NK-92 (cell line): Measurements from ENCODE around the gene ABTB2.

Source experiments
- DNase-seq: peaks from one replicate; lab custom pipeline; 2025; ENCODE audit not compliant: unreplicated experiment; lab: John Stamatoyannopoulos, UW

Gene ABTB2

GRCh38 chr11:34363363-34364084 lies 5.7 kb upstream of the ABTB2 start:
- no peak for DNase-seq

- no peak for DNase-seq
Observed at GRCh38 chr11:34360046-34360445, 2.2 kb upstream of the ABTB2 start.

DNA sequence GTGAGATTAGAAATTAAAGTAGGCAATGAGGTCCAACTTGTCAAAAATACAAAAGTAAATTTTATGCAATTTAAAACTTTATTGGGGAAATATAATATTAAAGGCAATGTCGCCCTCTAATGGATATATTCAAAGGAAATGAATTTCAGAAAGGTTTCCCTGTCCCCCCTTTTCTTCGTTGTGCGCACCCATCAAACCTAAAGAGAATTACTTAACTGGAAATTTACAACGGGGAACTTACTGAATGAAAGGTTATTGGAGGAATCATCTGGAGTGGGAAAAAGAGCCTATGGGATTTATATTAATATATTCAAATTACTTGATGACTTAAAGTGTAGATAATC lies 1.7 kb upstream of the ABTB2 start:
- DNase-seq = no peak

GRCh38 chr11:34358728-34359547 lies 1.1 kb upstream of the ABTB2 start:
- DNase-seq = no peak

GRCh38 chr11:34358258-34358727 lies 483 bp upstream of the ABTB2 start:
- DNase-seq = no peak

- no peak for DNase-seq
Observed at GRCh38 chr11:34356913-34357700, 703 bp downstream of the ABTB2 start.

DNA sequence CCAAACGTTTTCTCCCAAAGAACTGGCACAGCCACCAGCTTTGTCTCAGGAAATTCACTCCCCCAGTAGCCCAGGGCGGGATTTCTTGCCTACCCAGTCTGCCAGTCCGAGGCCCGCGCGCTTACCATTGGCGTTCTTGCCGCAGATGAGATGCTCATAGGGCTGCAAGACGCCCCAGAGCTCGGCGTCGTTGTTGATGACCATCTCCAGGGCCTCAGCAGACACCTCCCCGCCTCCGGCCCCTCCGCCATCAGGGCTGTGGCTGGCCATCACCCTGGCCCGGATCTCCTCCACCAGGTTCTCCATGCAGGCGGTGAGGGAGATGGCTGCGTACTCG lies 1.3 kb downstream of the ABTB2 start:
- no peak for DNase-seq

GRCh38 chr11:34356130-34356529 lies 1.7 kb downstream of the ABTB2 start:
- no peak for DNase-seq

DNA sequence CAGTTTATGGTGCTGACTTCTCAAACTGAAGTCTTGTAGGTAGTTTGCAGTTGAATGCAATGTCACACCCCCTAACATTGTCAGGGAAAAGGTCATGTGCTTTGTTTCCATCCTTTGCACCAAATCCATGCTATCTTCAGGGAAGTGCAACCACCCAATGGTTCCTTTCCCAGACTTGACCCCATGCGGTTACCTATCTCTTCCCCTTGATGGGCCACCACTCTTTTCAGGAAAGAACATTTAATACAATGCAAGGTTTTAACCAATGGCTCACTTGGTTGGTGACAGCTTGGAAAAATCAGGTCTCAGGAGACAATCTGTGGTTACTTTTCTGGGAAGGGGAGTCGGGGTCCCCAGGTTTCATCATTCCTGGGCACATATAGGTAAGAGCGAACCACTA lies 2.1 kb downstream of the ABTB2 start:
- DNase-seq = no peak

DNA sequence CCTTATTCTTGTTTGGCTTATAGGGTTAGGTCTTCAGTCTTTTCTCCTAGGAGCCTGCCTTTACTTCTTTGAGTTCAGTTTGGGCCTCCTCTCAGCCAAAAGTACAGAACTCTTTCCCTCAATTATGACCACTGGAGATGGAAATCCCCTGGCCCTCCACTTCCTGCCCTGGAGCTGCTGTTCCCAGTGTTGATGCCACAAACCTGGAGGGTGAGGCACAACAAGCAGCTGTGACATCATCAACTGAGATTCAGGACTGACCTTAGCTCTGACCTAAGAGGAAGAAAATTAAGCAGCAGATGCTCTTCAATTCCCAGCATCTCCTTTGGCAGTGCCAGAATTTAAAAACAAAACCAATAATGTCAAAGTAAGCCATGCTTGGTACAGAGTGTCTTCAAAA lies 3.0 kb downstream of the ABTB2 start:
- no peak for DNase-seq

- DNase-seq = no peak
Observed at GRCh38 chr11:34353881-34354280, 3.9 kb downstream of the ABTB2 start.

DNA sequence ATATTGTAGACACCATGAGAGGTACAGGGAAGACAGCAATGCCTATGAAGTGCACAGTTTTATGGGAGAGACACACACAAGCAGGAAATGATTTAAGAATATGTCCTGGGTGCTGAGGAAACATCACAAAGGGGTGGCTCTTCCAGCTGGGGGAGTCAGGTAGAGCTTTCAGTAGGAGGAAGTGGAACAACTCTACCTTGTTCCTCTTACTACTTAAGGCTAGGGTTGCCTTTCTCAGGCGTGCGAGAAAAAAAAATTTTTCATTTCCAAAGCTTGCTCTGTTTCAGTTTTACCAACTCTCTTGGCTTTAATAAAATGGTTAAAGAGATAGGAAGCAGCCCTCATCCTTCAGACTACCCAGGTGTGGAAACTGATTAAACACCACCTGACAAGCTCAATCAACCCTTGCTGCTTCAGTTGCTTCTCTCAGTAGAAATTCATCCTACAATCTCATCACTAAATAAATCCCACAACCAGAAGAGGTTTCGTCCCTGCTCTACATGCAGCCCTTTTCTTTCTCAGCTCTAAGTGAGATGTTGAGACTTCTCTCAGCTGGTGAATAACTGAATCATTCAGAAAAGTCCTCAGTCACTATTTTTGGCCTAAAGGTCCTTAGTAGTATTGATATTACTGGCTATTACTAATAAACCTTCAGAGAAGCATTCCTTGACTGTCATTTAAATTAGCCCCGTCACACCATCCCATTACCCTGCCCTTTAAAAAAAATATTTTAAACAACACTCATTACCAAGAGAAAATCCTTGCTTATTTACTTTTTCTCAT lies 5.9 kb downstream of the ABTB2 start:
- no peak for DNase-seq

- no peak for DNase-seq
Observed at GRCh38 chr11:34351051-34351450, 6.8 kb downstream of the ABTB2 start.

DNA sequence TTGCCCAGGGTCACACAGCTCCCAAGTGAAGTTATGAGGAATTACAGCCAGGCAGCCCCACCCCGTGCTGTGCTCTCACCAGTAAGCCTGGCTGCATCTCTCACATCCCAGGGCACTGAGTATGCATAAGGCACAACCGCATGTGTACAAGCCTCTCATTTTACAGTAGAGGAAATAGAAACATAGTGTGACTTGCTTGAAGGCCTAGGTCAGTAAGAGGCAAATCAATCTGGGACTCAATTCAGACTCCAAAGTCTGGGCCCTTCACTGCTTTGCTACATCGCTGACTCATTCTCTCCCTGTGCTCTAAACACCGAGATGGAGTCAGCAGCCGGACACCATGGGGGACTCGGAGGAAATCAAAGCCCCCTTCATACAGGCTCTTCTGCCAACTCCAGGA lies 7.9 kb downstream of the ABTB2 start:
- DNase-seq = no peak

GRCh38 chr11:34348919-34349318 lies 8.9 kb downstream of the ABTB2 start:
- no peak for DNase-seq

- DNase-seq = no peak
Observed at GRCh38 chr11:34348096-34348495, 9.7 kb downstream of the ABTB2 start.

GRCh38 chr11:34346551-34346950 lies 11.3 kb downstream of the ABTB2 start:
- no peak for DNase-seq

DNA sequence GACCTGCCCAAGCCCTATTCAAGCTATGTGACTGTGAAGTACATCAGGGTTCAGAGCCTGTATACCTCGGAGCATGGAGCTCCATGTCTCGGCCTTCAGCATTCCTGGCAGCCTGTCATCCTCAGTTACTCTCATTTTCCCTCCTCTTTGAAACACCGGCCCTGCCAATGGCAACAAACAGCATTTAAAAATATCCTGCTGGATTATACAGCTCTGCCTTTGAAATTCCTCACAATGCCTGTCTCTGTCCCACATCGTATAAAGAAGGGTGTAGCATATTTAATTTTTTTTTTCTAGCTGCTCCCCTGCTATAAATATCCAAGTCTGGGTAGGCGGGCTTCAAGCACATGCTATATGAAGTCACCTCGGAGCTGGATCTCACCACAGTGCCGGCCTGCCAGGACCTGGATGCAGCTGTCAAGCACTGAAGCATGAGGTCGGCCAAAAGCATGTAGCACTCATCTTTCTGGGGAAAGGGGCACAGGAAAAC lies 11.8 kb downstream of the ABTB2 start:
- DNase-seq = no peak

DNA sequence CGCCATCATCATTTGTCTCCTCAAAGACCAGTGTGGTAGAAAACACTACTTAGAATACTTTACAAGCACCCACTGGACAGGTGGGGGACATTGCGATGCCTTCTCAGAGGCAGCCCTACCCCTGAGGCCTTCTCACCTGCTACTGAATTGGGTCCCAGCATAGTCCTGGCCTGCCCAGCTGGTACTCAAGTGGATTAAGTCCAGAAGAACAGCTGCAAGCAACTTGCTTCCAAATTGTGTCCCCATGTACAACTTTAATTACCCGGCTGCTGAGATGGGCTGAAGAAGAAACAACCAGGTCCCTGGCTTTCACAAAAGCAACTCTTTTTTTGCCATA lies 12.3 kb downstream of the ABTB2 start:
- no peak for DNase-seq

GRCh38 chr11:34344768-34345539 lies 12.9 kb downstream of the ABTB2 start:
- DNase-seq = no peak
